Caco-2 (cell line): ENCODE data around the gene ACTL8. TPM values are rescaled to one million over a fixed set of nuclear protein-coding genes. Genes with fewer than 3 reads are reported as not detected.

Source experiments
- BruUV-seq: library from RNA; stranded (reverse); fragments of 400-500 nt; replicated peaks from 2 replicates; lab custom pipeline; 2021; lab: Mats Ljungman, UMichigan
- CTCF ChIA-PET: fragments of 300-600 bp; sonication (Branson Sonifier 250); formaldehyde crosslinking; loops from one replicate; lab custom pipeline; 2022; ENCODE audit warnings: antibody characterized with exemption; lab: Charles Lee
- POLR2A ChIA-PET: fragments of 300-600 bp; sonication (Branson Sonifier 250); formaldehyde crosslinking; loops from one replicate; lab custom pipeline; 2022; ENCODE audit warnings: antibody characterized with exemption; lab: Charles Lee
- DNase-seq, 2 experiments: peaks; one replicate each; pipeline versions ENCODE4 v3.0.0 to v3.0.0-alpha.2; 2020 to 2022
- H3K27me3 ChIP-seq: replicated peaks from 2 replicates; pipeline ENCODE4 v1.6.0; 2011; ENCODE audit warnings: low read length; ENCODE audit not compliant: control insufficient read depth, insufficient read depth
- H3K36me3 ChIP-seq: 2 replicates; pipeline ENCODE4 v1.5.1; 2011; ENCODE audit warnings: low read length; ENCODE audit not compliant: control insufficient read depth, insufficient read depth
- H3K4me1 ChIP-seq: fragments of 250-450 bp; sonication (Bioruptor Pico); 2 replicates; pipeline ENCODE4 v1.5.1; 2020; ENCODE audit warnings: mild to moderate bottlenecking
- H3K4me3 ChIP-seq: 2 replicates; pipeline ENCODE4 v1.5.1; 2011; ENCODE audit warnings: low read depth, mild to moderate bottlenecking, control low read depth, low read length
- H3K9me3 ChIP-seq: fragments of 250-450 bp; sonication (Bioruptor Pico); 2 replicates; pipeline ENCODE4 v1.5.1; 2020; ENCODE audit warnings: mild to moderate bottlenecking, moderate library complexity
- H3K27ac Mint-ChIP-seq: one replicate; pipeline ENCODE4 v1.8.0; 2022; ENCODE audit warnings: mixed read lengths; ENCODE audit not compliant: unreplicated experiment
- H3K27me3 Mint-ChIP-seq: one replicate; pipeline ENCODE4 v1.8.0; 2022; ENCODE audit warnings: mixed read lengths; ENCODE audit not compliant: insufficient read depth, unreplicated experiment
- H3K36me3 Mint-ChIP-seq: one replicate; pipeline ENCODE4 v1.8.0; 2022; ENCODE audit warnings: mild to moderate bottlenecking, mixed read lengths; ENCODE audit not compliant: insufficient read depth, unreplicated experiment
- H3K4me1 Mint-ChIP-seq: one replicate; pipeline ENCODE4 v1.8.0; 2022; ENCODE audit warnings: low read depth, mixed read lengths; ENCODE audit not compliant: unreplicated experiment
- H3K4me3 Mint-ChIP-seq: one replicate; pipeline ENCODE4 v1.8.0; 2022; ENCODE audit warnings: mild to moderate bottlenecking, moderate library complexity, mixed read lengths; ENCODE audit not compliant: unreplicated experiment
- H3K9me3 Mint-ChIP-seq: one replicate; pipeline ENCODE4 v1.8.0; 2022; ENCODE audit warnings: mixed read lengths; ENCODE audit not compliant: unreplicated experiment
- CTCF ChIP-seq, 2 experiments: fragments of 200-600 bp in 1 of 2; IDR thresholded peaks; 1 replicate in 1 of 2; 2 replicates in 1 of 2; pipeline versions ENCODE4 v1.5.1 to v1.8.0; 2011 to 2022; ENCODE audit warnings: antibody characterized with exemption in 1 of 2, control low read depth in 1 of 2, inconsistent platforms in 1 of 2, low read depth in 1 of 2, low read length in 1 of 2, mild to moderate bottlenecking in 1 of 2, moderate library complexity in 1 of 2; ENCODE audit not compliant: insufficient read depth in 1 of 2, severe bottlenecking in 1 of 2, unreplicated experiment in 1 of 2
- intact Hi-C: fragments of 100-400 bp; cut with micrococcal nuclease; formaldehyde crosslinking; loops from one replicate; pipeline ENCODE4 v1.10.0; 2022; ENCODE audit not compliant: unreplicated experiment
- total RNA-seq: library from RNA; stranded (reverse); gene quantifications from 2 replicates; pipeline ENCODE4 v1.2.3, GENCODE V29; 2022

Gene ACTL8
- total RNA-seq, 1 experiment from 2014 or later: 79.3 TPM

GRCh38 chr1:17762313-17762712, 7.2 kb downstream of the ACTL8 start:
- Mint-ChIP-seq H3K27me3 (no peaks in the 10 kb centered on the region), H3K27ac (no peak overlapping the region), H3K36me3 (peaks cover 5% of the 10 kb centered on the region), H3K9me3 (no peaks in the 10 kb centered on the region), H3K4me3 (no peak overlapping the region), H3K4me1 (no peaks in the 10 kb centered on the region)
- no peak overlapping the region for H3K4me3 ChIP-seq
- intact Hi-C loops: no loop called here
- no peaks in the 10 kb centered on the region for H3K4me1 ChIP-seq
- peaks cover 7% of the 10 kb centered on the region; the same call in 1 of the 2 replicates for H3K9me3 ChIP-seq
- no TSS peak for BruUV-seq
- H3K36me3 ChIP-seq: no peaks in the 10 kb centered on the region
- ChIA-PET POLR2A (no interaction called here), CTCF (no interaction called here)
- DNase-seq: no peak
- no peak for TF ChIP-seq CTCF (IDR thresholded peaks at IDR 0.05; ENCODE audit: insufficient read depth in 1 of 2, low read depth in 1 of 2, low read length in 1 of 2, severe bottlenecking in 1 of 2, unreplicated experiment in 1 of 2)
- no peaks in the 10 kb centered on the region for H3K27me3 ChIP-seq

GRCh38 chr1:17763417-17763816, 8.3 kb downstream of the ACTL8 start:
- CTCF ChIA-PET: no interaction called here
- H3K27ac Mint-ChIP-seq: no peak overlapping the region

GRCh38 chr1:17763995-17764394, 8.9 kb downstream of the ACTL8 start:
- BruUV-seq: no TSS peak
- H3K27me3 Mint-ChIP-seq: no peaks in the 10 kb centered on the region
- Histone ChIP-seq H3K4me3 (no peak overlapping the region), H3K27me3 (no peaks in the 10 kb centered on the region), H3K4me1 (no peaks in the 10 kb centered on the region), H3K9me3 (peaks cover 4% of the 10 kb centered on the region; the same call in 1 of the 2 replicates), H3K36me3 (no peaks in the 10 kb centered on the region)
- H3K4me3 Mint-ChIP-seq: no peak overlapping the region
- ChIA-PET POLR2A (no interaction called here), CTCF (no interaction called here)
- intact Hi-C loops: no loop called here
- H3K4me1 Mint-ChIP-seq: no peaks in the 10 kb centered on the region
- DNase-seq: no peak
- H3K27ac Mint-ChIP-seq: no peak overlapping the region
- no peaks in the 10 kb centered on the region for H3K9me3 Mint-ChIP-seq
- TF ChIP-seq CTCF (IDR thresholded peaks at IDR 0.05; ENCODE audit: insufficient read depth in 1 of 2, low read depth in 1 of 2, low read length in 1 of 2, severe bottlenecking in 1 of 2, unreplicated experiment in 1 of 2): no peak
- peaks cover 5% of the 10 kb centered on the region for H3K36me3 Mint-ChIP-seq

More at GRCh38 chr1:17763417-17763816, 8.3 kb downstream of the ACTL8 start:
- Histone ChIP-seq H3K4me1 (no peaks in the 10 kb centered on the region), H3K27me3 (no peaks in the 10 kb centered on the region), H3K36me3 (no peaks in the 10 kb centered on the region), H3K9me3 (peaks cover 7% of the 10 kb centered on the region; the same call in 1 of the 2 replicates), H3K4me3 (no peak overlapping the region)
- Mint-ChIP-seq H3K4me3 (no peak overlapping the region), H3K4me1 (no peaks in the 10 kb centered on the region), H3K27me3 (no peaks in the 10 kb centered on the region), H3K9me3 (no peaks in the 10 kb centered on the region), H3K36me3 (peaks cover 5% of the 10 kb centered on the region)
- no peak for DNase-seq
- no TSS peak for BruUV-seq
- intact Hi-C loops: no loop called here
- POLR2A ChIA-PET: no interaction called here
- no peak for TF ChIP-seq CTCF (IDR thresholded peaks at IDR 0.05; ENCODE audit: insufficient read depth in 1 of 2, low read depth in 1 of 2, low read length in 1 of 2, severe bottlenecking in 1 of 2, unreplicated experiment in 1 of 2)
